ENCODE results near the gene PNP.

PNP gene

DNA sequence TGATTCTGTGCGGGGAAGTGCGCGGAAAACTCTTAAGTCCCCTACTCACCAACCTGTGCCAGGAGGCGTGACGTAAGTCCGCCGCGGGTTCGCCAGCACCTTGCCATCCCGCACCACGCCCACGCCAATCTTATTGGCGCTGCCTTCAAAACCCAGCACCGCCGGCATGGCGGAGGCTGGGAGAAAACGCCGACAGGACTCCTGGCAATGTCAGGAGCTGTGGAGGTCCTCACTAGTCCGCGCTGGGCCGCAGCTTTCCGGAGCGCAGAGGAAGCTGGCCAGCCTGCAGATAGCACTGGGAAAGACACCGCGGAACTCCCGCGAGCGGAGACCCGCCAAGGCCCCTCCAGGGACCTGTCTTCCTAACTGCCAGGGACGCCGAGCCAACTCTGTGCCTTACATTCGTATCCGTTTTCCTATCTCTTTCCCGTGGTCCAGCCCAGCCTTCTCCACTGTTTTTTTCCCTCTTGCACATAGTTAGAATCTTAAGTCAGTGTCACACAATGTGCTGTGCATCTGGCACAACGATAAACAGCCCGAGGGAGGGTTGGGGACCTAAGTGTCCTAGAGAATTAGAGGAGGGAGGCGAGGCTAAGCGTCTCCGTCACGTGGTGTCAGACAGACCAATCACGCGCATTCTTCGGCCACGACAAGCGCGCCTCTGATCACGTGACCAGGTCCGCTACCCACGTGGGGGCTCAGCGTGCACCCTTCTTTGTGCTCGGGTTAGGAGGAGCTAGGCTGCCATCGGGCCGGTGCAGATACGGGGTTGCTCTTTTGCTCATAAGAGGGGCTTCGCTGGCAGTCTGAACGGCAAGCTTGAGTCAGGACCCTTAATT lies 14.5 kb upstream of the PNP start, which contains the start of the genes APEX1 and OSGEP:
Gene APEX1, plus strand, starts transcription at position 711 of the 839 bp plus-strand sequence. CDS start 420 bp downstream, outside the sequence.
Gene OSGEP, minus strand, starts transcription at position 297 of the 839 bp plus-strand sequence. Its CDS starts 129 bp downstream, at position 168.
- TF ChIP-seq SPI1 (IDR thresholded peaks at IDR 0.05; ENCODE audit: borderline replicate concordance, low read depth) (no peak), POLR2AphosphoS5 (IDR thresholded peaks at IDR 0.05; ENCODE audit: low read depth) (peak; percentile 96), REST (IDR thresholded peaks at IDR 0.05; ENCODE audit: insufficient replicate concordance, low read depth) (peak; percentile 64), CTCF (IDR thresholded peaks at IDR 0.05; ENCODE audit: insufficient read depth, low read length) (no peak), GABPA (IDR thresholded peaks at IDR 0.05; ENCODE audit: low read depth) (no peak)
- peak; percentile 99 to 100 for DNase-seq (ENCODE audit: low read depth in 1 of 2, low spot score in 1 of 2)
- H3K4me3 ChIP-seq (replicated peaks; ENCODE audit: insufficient read depth, low read length) = peak within 1 kb of the TSS; percentile 81

DNA sequence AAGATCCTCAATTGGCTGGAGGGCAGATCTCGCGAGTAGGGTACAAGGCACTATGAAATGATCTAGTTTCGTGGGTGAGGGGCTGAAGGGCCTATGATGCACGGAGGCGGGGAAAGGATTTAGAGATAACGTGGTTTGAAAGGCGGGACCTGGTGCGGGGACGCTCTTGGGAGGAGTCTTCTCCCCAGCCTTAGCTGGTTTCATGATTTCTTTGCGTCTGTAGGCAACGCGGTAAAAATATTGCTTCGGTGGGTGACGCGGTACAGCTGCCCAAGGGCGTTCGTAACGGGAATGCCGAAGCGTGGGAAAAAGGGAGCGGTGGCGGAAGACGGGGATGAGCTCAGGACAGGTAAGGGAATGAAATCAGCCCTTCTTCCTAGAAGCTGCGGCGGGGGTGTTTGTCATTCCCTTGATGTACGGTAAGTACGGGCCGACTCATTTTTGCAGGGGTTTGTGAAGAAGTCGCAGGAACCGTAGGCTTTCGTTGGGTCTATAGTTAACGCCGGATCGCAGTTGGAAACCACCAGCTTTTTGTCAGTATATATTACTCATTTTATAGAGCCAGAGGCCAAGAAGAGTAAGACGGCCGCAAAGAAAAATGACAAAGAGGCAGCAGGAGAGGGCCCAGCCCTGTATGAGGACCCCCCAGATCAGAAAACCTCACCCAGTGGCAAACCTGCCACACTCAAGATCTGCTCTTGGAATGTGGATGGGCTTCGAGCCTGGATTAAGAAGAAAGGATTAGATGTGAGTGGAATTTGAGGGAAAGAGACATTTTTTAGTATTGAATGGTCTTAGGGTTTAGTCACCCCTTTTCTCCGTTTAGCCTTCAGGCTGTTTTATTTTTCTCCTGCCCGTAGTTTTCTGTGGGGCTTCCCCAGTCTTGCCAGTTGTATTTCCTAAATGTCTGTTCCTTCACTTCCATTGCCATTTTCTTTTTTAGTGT lies 13.6 kb upstream of the PNP start:
- peak in 1 of 2 experiments; percentile 74 for DNase-seq (ENCODE audit: low read depth in 1 of 2, low spot score in 1 of 2)
- Histone ChIP-seq H3K4me3 (replicated peaks; ENCODE audit: insufficient read depth, low read length) (peak overlapping the region; percentile 81), H3K27me3 (ENCODE audit: insufficient read depth, poor library complexity, severe bottlenecking) (no peaks in the 10 kb centered on the region), H3K27ac (replicated peaks) (peak overlapping the region; percentile 98)
- TF ChIP-seq REST (IDR thresholded peaks at IDR 0.05; ENCODE audit: insufficient replicate concordance, low read depth) (no peak), POLR2AphosphoS5 (IDR thresholded peaks at IDR 0.05; ENCODE audit: low read depth) (peak; percentile 68; the same call in 1 of the 2 replicates), CTCF (IDR thresholded peaks at IDR 0.05; ENCODE audit: insufficient read depth, low read length) (no peak), GABPA (IDR thresholded peaks at IDR 0.05; ENCODE audit: low read depth) (no peak)

More for the DNA sequence above, 14.5 kb upstream of the PNP start, which contains the start of the genes APEX1 and OSGEP:
- no peaks in the 10 kb centered on the region for H3K27me3 ChIP-seq (ENCODE audit: insufficient read depth, poor library complexity, severe bottlenecking)
- peak within 1 kb of the TSS; percentile 98 for H3K27ac ChIP-seq (replicated peaks)

GRCh38 chr14:20456971-20457370 lies 12.2 kb upstream of the PNP start:
- no peaks in the 10 kb centered on the region for H3K27me3 ChIP-seq (ENCODE audit: insufficient read depth, poor library complexity, severe bottlenecking)
- H3K4me3 ChIP-seq (replicated peaks; ENCODE audit: insufficient read depth, low read length) = peak overlapping the region; percentile 81
- DNase-seq (ENCODE audit: low read depth in 1 of 2, low spot score in 1 of 2) = peak; percentile 75 to 86
- peak overlapping the region; percentile 98 for H3K27ac ChIP-seq (replicated peaks)
- peak; percentile 19; the same call in 1 of the 2 replicates for TF ChIP-seq GABPA (IDR thresholded peaks at IDR 0.05; ENCODE audit: low read depth)
- TF ChIP-seq POLR2AphosphoS5 (IDR thresholded peaks at IDR 0.05; ENCODE audit: low read depth) = peak; percentile 86
- TF ChIP-seq REST (IDR thresholded peaks at IDR 0.05; ENCODE audit: insufficient replicate concordance, low read depth) = peak; percentile 16
- no peak; the same call in 1 of the 2 replicates for TF ChIP-seq SPI1 (IDR thresholded peaks at IDR 0.05; ENCODE audit: borderline replicate concordance, low read depth)
